MM.1S (cell line): ENCODE data around the gene CXorf38.

Experiments
- DNase-seq: peaks from one replicate; pipeline ENCODE4 v3.0.0-alpha.2; 2015
- H2AFZ ChIP-seq: fragments of 300-600 bp; sonication (generic); 2 replicates; pipeline ENCODE4 v1.6.0; 2016; ENCODE audit warnings: antibody characterized with exemption, low read length
- H3F3A ChIP-seq: fragments of 300-600 bp; sonication (generic); 2 replicates; pipeline ENCODE4 v1.6.1; 2016; ENCODE audit warnings: mild to moderate bottlenecking, antibody characterized with exemption, low read length, moderate library complexity, mixed read lengths; ENCODE audit not compliant: insufficient read depth
- H3K27ac ChIP-seq: fragments of 300-600 bp; sonication (generic); 2 replicates; pipeline ENCODE4 v1.5.1; 2016; ENCODE audit warnings: mild to moderate bottlenecking, low read length
- H3K27me3 ChIP-seq: fragments of 300-600 bp; sonication (generic); replicated peaks from 2 replicates; pipeline ENCODE4 v1.6.0; 2016; ENCODE audit warnings: low read length; ENCODE audit not compliant: insufficient read depth
- H3K36me3 ChIP-seq: fragments of 300-600 bp; sonication (generic); replicated peaks from 2 replicates; pipeline ENCODE4 v1.6.1; 2016; ENCODE audit warnings: mild to moderate bottlenecking, low read length, mixed read lengths; ENCODE audit not compliant: insufficient read depth
- H3K4me1 ChIP-seq: fragments of 300-600 bp; sonication (generic); 2 replicates; pipeline ENCODE4 v1.6.1; 2016; ENCODE audit warnings: low read length, mixed read lengths
- H3K4me2 ChIP-seq: fragments of 300-600 bp; sonication (generic); 2 replicates; pipeline ENCODE4 v1.6.0; 2016; ENCODE audit warnings: low read depth, low read length
- H3K4me3 ChIP-seq: fragments of 300-600 bp; sonication (generic); 2 replicates; pipeline ENCODE4 v1.5.1; 2016; ENCODE audit warnings: low read length, mixed read lengths
- H3K79me2 ChIP-seq: fragments of 300-600 bp; sonication (generic); 2 replicates; pipeline ENCODE4 v1.6.1; 2016; ENCODE audit warnings: mixed run types, low read length, mixed read lengths
- H3K9ac ChIP-seq: fragments of 300-600 bp; sonication (generic); 2 replicates; pipeline ENCODE4 v1.6.1; 2016; ENCODE audit warnings: low read length, mixed read lengths
- H3K9me2 ChIP-seq: fragments of 300-600 bp; sonication (generic); replicated peaks from 2 replicates; pipeline ENCODE4 v1.6.1; 2016; ENCODE audit warnings: mild to moderate bottlenecking, low read length, mixed read lengths; ENCODE audit not compliant: insufficient read depth
- H3K9me3 ChIP-seq: fragments of 300-600 bp; sonication (generic); replicated peaks from 2 replicates; pipeline ENCODE4 v1.6.1; 2016; ENCODE audit warnings: mild to moderate bottlenecking, low read length, mixed read lengths; ENCODE audit not compliant: insufficient read depth
- H4K20me1 ChIP-seq: fragments of 300-600 bp; sonication (generic); 2 replicates; pipeline ENCODE4 v1.6.1; 2016; ENCODE audit warnings: mild to moderate bottlenecking, low read length, moderate library complexity, mixed read lengths; ENCODE audit not compliant: insufficient read depth
- EZH2 ChIP-seq: fragments of 300-600 bp; sonication (generic); optimal IDR thresholded peaks from 2 replicates; pipeline ENCODE3; 2017; ENCODE audit warnings: low read depth, mild to moderate bottlenecking, antibody characterized with exemption, low read length, mixed read lengths
- EZH2phosphoT487 ChIP-seq: fragments of 300-600 bp; sonication (generic); IDR thresholded peaks from 2 replicates; pipeline ENCODE4 v1.6.1; 2018; ENCODE audit warnings: antibody characterized with exemption, low read length
- TF ChIP-seq, protein P1 (sequence below): fragments of 300-600 bp; sonication (generic); IDR thresholded peaks from 2 replicates; pipeline ENCODE4 v1.5.1; 2016; ENCODE audit warnings: antibody characterized with exemption, low read length, mixed read lengths

CXorf38 gene, protein sequence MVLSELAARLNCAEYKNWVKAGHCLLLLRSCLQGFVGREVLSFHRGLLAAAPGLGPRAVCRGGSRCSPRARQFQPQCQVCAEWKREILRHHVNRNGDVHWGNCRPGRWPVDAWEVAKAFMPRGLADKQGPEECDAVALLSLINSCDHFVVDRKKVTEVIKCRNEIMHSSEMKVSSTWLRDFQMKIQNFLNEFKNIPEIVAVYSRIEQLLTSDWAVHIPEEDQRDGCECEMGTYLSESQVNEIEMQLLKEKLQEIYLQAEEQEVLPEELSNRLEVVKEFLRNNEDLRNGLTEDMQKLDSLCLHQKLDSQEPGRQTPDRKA

DNA sequence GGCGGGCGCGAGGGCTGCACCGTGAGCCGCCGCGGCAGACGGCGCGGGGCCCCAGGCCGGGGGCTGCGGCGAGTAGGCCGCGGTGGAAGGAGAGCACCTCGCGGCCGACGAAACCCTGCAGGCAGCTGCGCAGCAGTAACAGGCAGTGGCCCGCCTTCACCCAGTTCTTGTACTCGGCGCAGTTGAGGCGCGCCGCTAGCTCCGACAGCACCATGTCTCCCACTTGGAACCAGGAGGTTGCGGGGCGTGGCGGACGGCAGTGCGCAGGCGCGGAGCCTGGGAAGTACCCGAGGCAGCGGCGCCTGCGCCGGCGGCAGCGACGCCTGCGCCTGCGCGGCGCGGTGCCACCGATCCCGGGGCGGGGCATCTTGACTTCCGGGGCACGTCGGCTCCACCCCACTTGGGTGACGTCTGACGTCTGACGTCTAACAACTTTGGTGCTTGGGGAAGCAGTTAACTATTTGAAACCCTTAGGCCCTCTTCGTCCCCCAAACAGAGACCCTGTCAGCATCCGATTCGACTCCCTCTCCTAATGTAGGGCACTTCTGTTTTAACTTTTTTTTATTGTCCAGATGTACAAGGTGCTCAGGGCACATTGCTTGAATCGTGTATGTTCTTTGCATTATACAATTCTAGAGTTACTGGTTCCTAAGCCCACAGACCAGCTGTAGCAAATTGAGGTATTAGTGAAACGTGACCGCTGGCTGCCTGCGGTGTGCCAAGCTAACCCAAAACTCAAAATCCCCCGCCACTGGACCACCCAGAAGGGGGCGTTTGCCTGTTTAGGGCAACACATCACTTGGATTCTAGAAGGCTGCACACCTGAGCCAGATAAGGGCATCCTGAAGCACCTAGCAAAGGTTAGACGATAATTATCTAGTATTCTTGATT lies at the start of gene CXorf38:
TSS of gene CXorf38 (minus strand) at position 255 of the 891 bp plus-strand sequence. CDS start at position 214, 41 bp downstream.
- Histone ChIP-seq H3K9me3 (no peaks in the 10 kb centered on the region), H3K27me3 (no peaks in the 10 kb centered on the region), H3K27ac (peak within 1 kb of the TSS; percentile 69), H3K9me2 (no peaks in the 10 kb centered on the region), H3K4me2 (peak within 1 kb of the TSS; percentile 82), H3F3A (peaks cover 13% of the 10 kb centered on the region), H3K9ac (peak within 1 kb of the TSS; percentile 71), H3K4me1 (0 out of 2 replicates have a peak, but pooled peaks cover 5% of the 10 kb centered on the region), H3K36me3 (no peaks in the 10 kb centered on the region), H4K20me1 (no peaks in the 10 kb centered on the region), H3K79me2 (peaks cover 42% of the 10 kb centered on the region), H3K4me3 (peak within 1 kb of the TSS; percentile 83), H2AFZ (peak within 1 kb of the TSS; percentile 38)
- TF ChIP-seq, protein P1, sequence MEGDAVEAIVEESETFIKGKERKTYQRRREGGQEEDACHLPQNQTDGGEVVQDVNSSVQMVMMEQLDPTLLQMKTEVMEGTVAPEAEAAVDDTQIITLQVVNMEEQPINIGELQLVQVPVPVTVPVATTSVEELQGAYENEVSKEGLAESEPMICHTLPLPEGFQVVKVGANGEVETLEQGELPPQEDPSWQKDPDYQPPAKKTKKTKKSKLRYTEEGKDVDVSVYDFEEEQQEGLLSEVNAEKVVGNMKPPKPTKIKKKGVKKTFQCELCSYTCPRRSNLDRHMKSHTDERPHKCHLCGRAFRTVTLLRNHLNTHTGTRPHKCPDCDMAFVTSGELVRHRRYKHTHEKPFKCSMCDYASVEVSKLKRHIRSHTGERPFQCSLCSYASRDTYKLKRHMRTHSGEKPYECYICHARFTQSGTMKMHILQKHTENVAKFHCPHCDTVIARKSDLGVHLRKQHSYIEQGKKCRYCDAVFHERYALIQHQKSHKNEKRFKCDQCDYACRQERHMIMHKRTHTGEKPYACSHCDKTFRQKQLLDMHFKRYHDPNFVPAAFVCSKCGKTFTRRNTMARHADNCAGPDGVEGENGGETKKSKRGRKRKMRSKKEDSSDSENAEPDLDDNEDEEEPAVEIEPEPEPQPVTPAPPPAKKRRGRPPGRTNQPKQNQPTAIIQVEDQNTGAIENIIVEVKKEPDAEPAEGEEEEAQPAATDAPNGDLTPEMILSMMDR: 0 out of 2 replicates have a peak, but pooled peaks have one; percentile 7
- no peak for TF ChIP-seq EZH2phosphoT487
- DNase-seq: peak; percentile 92

DNA sequence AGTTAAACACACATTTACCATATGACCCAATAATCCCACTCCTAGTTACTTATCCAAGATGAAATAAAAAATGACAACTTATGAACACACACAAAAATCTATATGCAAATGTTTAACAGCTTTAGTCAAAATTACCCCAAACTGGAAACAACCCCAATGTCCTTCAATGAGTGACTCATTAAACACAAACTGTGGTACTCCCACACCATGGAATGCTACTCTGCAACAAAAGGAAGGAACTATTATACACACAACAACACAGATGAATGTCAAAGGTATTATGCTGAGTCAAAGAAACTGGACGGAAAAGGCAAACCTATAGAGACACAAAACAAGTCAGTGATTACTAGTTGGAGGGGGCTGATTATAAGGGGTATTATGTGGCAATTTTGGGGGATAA lies 47.4 kb upstream of the CXorf38 start:
- Histone ChIP-seq H3F3A (no peaks in the 10 kb centered on the region), H3K79me2 (no peaks in the 10 kb centered on the region), H3K4me3 (no peak overlapping the region), H4K20me1 (no peaks in the 10 kb centered on the region), H3K9me3 (no peaks in the 10 kb centered on the region), H3K36me3 (no peaks in the 10 kb centered on the region), H3K9ac (no peak overlapping the region), H3K4me2 (no peak overlapping the region), H3K4me1 (no peaks in the 10 kb centered on the region), H3K9me2 (no peaks in the 10 kb centered on the region), H3K27ac (no peak overlapping the region), H3K27me3 (no peaks in the 10 kb centered on the region), H2AFZ (no peak overlapping the region)
- TF ChIP-seq EZH2 (no peak), EZH2phosphoT487 (no peak)
- TF ChIP-seq, protein P1: no peak
- DNase-seq: no peak

DNA sequence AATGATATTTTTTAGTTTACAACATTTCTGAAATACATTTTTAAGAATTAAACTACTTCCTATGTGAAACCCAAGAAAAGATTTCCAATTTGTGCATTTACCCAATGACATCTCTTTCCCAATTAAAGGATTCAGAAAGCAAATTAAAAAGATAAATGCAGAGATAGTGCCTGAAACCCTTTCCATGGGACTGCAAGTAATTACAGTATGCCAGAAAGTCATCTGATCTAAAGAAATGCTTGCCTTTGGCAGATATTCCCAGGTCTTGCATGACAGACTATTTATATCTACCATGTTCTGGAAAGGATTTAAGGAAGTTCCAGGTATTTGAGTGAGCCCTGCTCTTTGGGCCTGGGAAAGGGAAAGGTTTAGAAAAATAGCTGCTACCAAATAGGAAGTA lies 41.6 kb upstream of the CXorf38 start:
- Histone ChIP-seq H3K27ac (no peak overlapping the region), H3K4me2 (no peak overlapping the region), H3K9me3 (no peaks in the 10 kb centered on the region), H3K36me3 (no peaks in the 10 kb centered on the region), H3K9me2 (no peaks in the 10 kb centered on the region), H3K4me1 (0 out of 2 replicates have a peak, but pooled peaks cover 6% of the 10 kb centered on the region), H4K20me1 (no peaks in the 10 kb centered on the region), H3K27me3 (no peaks in the 10 kb centered on the region), H3K4me3 (no peak overlapping the region), H3F3A (no peaks in the 10 kb centered on the region), H3K9ac (no peak overlapping the region), H3K79me2 (no peaks in the 10 kb centered on the region), H2AFZ (no peak overlapping the region)
- DNase-seq: no peak
- TF ChIP-seq EZH2phosphoT487 (no peak), EZH2 (no peak)
- TF ChIP-seq, protein P1: no peak
